ENCODE measurements around the gene PLCG1. TPM values are rescaled to one million over a fixed set of nuclear protein-coding genes. Genes with fewer than 3 reads are reported as not detected.

The PLCG1 gene
- total RNA-seq = 35.7 and 63.6 TPM in 2 replicates

GRCh38 chr20:41136680-41137613 lies at the start of gene PLCG1:
TSS of gene PLCG1 (plus strand) at chr20:41137543. CDS start at chr20:41137642, 99 bp downstream.

Other genes with a start within 250 kb of the PLCG1 start
- 10.4 and 11.8 TPM in 2 replicates for gene TOP1, start 108.7 kb upstream of the PLCG1 start, total RNA-seq
- gene ZHX3, start 180.2 kb downstream of the PLCG1 start, total RNA-seq = 31.5 and 41.4 TPM in 2 replicates
- 9.7 and 13.2 TPM in 2 replicates for gene LPIN3, start 203.3 kb downstream of the PLCG1 start, total RNA-seq
- 0.09 and 1.2 TPM in 2 replicates for gene EMILIN3, start 229.3 kb downstream of the PLCG1 start, total RNA-seq